K562 (cell line): ENCODE measurements around the gene AIMP2. TPM values are rescaled to one million over a fixed set of nuclear protein-coding genes. Genes with fewer than 3 reads are reported as not detected.

Experiments used
- ATF3 ChIP-seq, 2 experiments: fragments of 450-650 bp in 1 of 2; sonication (generic) in 1 of 2; formaldehyde crosslinking in 1 of 2; IDR thresholded peaks in 1 of 2; conservative IDR thresholded peaks in 1 of 2; 2 replicates each; pipeline versions ENCODE4 v1.6.1 to v1.8.1; 2016 to 2023; ENCODE audit warnings: mild to moderate bottlenecking in 2 of 2, moderate library complexity in 2 of 2, inconsistent platforms in 1 of 2, missing genetic modification reagents in 1 of 2
- BRD9 ChIP-seq: fragments of 450-650 bp; IDR thresholded peaks from 2 replicates; pipeline ENCODE4 v1.6.1; 2018; ENCODE audit warnings: low read depth; ENCODE audit not compliant: partially characterized antibody
- BRF1 ChIP-seq: IDR thresholded peaks from 3 replicates; pipeline ENCODE4 v1.6.1; 2011; ENCODE audit warnings: borderline replicate concordance, mild to moderate bottlenecking; ENCODE audit not compliant: insufficient read length; ENCODE audit errors: extremely low read depth
- ILK ChIP-seq: fragments of 450-650 bp; IDR thresholded peaks from 2 replicates; pipeline ENCODE4 v1.6.1; 2016; ENCODE audit warnings: missing genetic modification characterization, low read depth, mild to moderate bottlenecking, missing compliant biosample characterization, moderate library complexity, borderline replicate concordance
- MAZ ChIP-seq, 2 experiments: fragments of 450-650 bp in 1 of 2; sonication (generic) in 1 of 2; formaldehyde crosslinking; IDR thresholded peaks in 1 of 2; conservative IDR thresholded peaks in 1 of 2; 2 replicates each; pipeline versions ENCODE4 v1.4.0 to v1.5.0; 2020; ENCODE audit warnings: mild to moderate bottlenecking in 1 of 2, missing genetic modification reagents in 1 of 2
- PHF8 ChIP-seq: fragments of 200-600 bp; sonication (generic); IDR thresholded peaks from 2 replicates; pipeline ENCODE4 v1.6.1; 2012; ENCODE audit warnings: mixed run types, mild to moderate bottlenecking, inconsistent platforms, low read length, moderate library complexity, borderline replicate concordance
- POLR2G ChIP-seq: fragments of 200-400 bp; formaldehyde crosslinking; IDR thresholded peaks from 2 replicates; pipeline ENCODE4 v1.6.1; 2017; ENCODE audit warnings: low read depth, mild to moderate bottlenecking, antibody characterized with exemption, low read length, moderate library complexity
- PTTG1 ChIP-seq: fragments of 450-650 bp; IDR thresholded peaks from 2 replicates; pipeline ENCODE4 v1.6.1; 2016; ENCODE audit warnings: low read depth, mild to moderate bottlenecking, missing genetic modification characterization, missing compliant biosample characterization
- RBM39 ChIP-seq: fragments of 200-400 bp; formaldehyde crosslinking; optimal IDR thresholded peaks from 2 replicates; pipeline ENCODE3; 2018; ENCODE audit warnings: low read depth, low read length
- SIN3B ChIP-seq: fragments of 450-650 bp; IDR thresholded peaks from 2 replicates; pipeline ENCODE4 v1.6.1; 2017; ENCODE audit warnings: low read depth, mild to moderate bottlenecking, moderate library complexity
- U2AF1 ChIP-seq: fragments of 200-400 bp; formaldehyde crosslinking; optimal IDR thresholded peaks from 2 replicates; pipeline ENCODE3; 2017; ENCODE audit warnings: mild to moderate bottlenecking, low read depth, low read length, moderate library complexity
- ZBTB2 ChIP-seq: fragments of 450-650 bp; IDR thresholded peaks from 2 replicates; pipeline ENCODE4 v1.6.1; 2016; ENCODE audit warnings: antibody characterized with exemption
- ZNF41 ChIP-seq: fragments of 250-450 bp; sonication (Bioruptor Pico); conservative IDR thresholded peaks from 2 replicates; pipeline ENCODE4 v1.4.0; 2020; ENCODE audit warnings: mild to moderate bottlenecking
- ZNF644 ChIP-seq: fragments of 200-800 bp; sonication (Bioruptor generic); IDR thresholded peaks from 2 replicates; pipeline ENCODE4 v1.6.1; 2016; ENCODE audit warnings: low read depth, missing genetic modification characterization, missing compliant biosample characterization
- polyA plus RNA-seq, 8 experiments: library from polyadenylated mRNA; depleted of rRNA in 4 of 8; stranded (reverse) in 5 of 8; unstranded in 3 of 8; fragments of >200 nt; fragmentation: Nextera tagmentation in 2 of 8; fragmentation: Illumina TruSeq in 1 of 8; extraction: Ambion mirVana in 2 of 8; extraction: Trizol in 1 of 8; gene quantifications; 2 replicates each; pipeline versions ENCODE4 v1.2.1 to v1.2.3, GENCODE V29; 2011 to 2014; ENCODE audit warnings: inconsistent platforms in 1 of 8, missing spikeins in 1 of 8
- total RNA-seq, 7 experiments: library from RNA; depleted of rRNA in 6 of 7; stranded (reverse); fragments of >200 nt in 6 of 7; fragmentation: Illumina TruSeq in 2 of 7; extraction: Trizol in 2 of 7; gene quantifications; 2 replicates each; pipeline versions ENCODE4 v1.2.1 to v1.2.3, GENCODE V29; 2011 to 2021; ENCODE audit warnings: low replicate concordance in 1 of 7
- TF ChIP-seq, protein P1 (sequence below): fragments of 450-650 bp; IDR thresholded peaks from 2 replicates; pipeline ENCODE4 v1.6.1; 2017; ENCODE audit warnings: antibody characterized with exemption, mild to moderate bottlenecking
- TF ChIP-seq, protein P2 (sequence below): sonication (generic); formaldehyde crosslinking; IDR thresholded peaks from 2 replicates; pipeline ENCODE4 v1.8.1; 2023; ENCODE audit warnings: mild to moderate bottlenecking, missing genetic modification reagents, moderate library complexity
- TF ChIP-seq, protein P3 (sequence below): sonication (generic); formaldehyde crosslinking; IDR thresholded peaks from 2 replicates; pipeline ENCODE4 v1.9.0; 2022; ENCODE audit warnings: mild to moderate bottlenecking, missing genetic modification reagents

Gene AIMP2
- total and polyA plus RNA-seq, 9 of the 15 experiments (the other 6 are each of a cell fraction or from before 2014, with no cell fraction given), result 47.5 to 84.9 (median 63.5) TPM

GRCh38 chr7:6008668-6009611 lies at the start of gene AIMP2, which contains the start of gene PMS2 (continued):
- TF ChIP-seq, protein P1, sequence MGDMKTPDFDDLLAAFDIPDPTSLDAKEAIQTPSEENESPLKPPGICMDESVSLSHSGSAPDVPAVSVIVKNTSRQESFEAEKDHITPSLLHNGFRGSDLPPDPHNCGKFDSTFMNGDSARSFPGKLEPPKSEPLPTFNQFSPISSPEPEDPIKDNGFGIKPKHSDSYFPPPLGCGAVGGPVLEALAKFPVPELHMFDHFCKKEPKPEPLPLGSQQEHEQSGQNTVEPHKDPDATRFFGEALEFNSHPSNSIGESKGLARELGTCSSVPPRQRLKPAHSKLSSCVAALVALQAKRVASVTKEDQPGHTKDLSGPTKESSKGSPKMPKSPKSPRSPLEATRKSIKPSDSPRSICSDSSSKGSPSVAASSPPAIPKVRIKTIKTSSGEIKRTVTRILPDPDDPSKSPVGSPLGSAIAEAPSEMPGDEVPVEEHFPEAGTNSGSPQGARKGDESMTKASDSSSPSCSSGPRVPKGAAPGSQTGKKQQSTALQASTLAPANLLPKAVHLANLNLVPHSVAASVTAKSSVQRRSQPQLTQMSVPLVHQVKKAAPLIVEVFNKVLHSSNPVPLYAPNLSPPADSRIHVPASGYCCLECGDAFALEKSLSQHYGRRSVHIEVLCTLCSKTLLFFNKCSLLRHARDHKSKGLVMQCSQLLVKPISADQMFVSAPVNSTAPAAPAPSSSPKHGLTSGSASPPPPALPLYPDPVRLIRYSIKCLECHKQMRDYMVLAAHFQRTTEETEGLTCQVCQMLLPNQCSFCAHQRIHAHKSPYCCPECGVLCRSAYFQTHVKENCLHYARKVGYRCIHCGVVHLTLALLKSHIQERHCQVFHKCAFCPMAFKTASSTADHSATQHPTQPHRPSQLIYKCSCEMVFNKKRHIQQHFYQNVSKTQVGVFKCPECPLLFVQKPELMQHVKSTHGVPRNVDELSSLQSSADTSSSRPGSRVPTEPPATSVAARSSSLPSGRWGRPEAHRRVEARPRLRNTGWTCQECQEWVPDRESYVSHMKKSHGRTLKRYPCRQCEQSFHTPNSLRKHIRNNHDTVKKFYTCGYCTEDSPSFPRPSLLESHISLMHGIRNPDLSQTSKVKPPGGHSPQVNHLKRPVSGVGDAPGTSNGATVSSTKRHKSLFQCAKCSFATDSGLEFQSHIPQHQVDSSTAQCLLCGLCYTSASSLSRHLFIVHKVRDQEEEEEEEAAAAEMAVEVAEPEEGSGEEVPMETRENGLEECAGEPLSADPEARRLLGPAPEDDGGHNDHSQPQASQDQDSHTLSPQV, result peak; percentile 99
- TF ChIP-seq BRF1 (no peak), ZBTB2 (0 out of 2 replicates have a peak, but pooled peaks have one; percentile 33), PHF8 (peak; percentile 87), ATF3 (IDR thresholded peaks at IDR 0.05) (no peak), ATF3 (CRISPR knock-in tag; conservative IDR thresholded peaks at IDR 0.05) (peak; percentile 89), BRD9 (no peak), ZNF644 (tag) (peak; percentile 78), U2AF1 (no peak), SIN3B (peak; percentile 79), RBM39 (no peak), ZNF41 (CRISPR knock-in tag) (0 out of 2 replicates have a peak, but pooled peaks have one; percentile 25), ILK (tag) (no peak), PTTG1 (tag) (no peak), MAZ (CRISPR knock-in tag; conservative IDR thresholded peaks at IDR 0.05 in 1 of 2, IDR thresholded peaks at IDR 0.05 in 1 of 2) (peak; percentile 87 to 96), POLR2G (peak; percentile 95)
- TF ChIP-seq, protein P2, sequence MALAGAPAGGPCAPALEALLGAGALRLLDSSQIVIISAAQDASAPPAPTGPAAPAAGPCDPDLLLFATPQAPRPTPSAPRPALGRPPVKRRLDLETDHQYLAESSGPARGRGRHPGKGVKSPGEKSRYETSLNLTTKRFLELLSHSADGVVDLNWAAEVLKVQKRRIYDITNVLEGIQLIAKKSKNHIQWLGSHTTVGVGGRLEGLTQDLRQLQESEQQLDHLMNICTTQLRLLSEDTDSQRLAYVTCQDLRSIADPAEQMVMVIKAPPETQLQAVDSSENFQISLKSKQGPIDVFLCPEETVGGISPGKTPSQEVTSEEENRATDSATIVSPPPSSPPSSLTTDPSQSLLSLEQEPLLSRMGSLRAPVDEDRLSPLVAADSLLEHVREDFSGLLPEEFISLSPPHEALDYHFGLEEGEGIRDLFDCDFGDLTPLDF (CRISPR knock-in tag), result peak; percentile 95
- TF ChIP-seq, protein P3, sequence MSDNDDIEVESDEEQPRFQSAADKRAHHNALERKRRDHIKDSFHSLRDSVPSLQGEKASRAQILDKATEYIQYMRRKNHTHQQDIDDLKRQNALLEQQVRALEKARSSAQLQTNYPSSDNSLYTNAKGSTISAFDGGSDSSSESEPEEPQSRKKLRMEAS (CRISPR knock-in tag), result peak; percentile 97
